Limb (tissue), 2 donors: ENCODE measurements around the gene TMEM235.
"Not testable (repeated sequence)": the region's sequence is repeated elsewhere in the genome, so short reads cannot be mapped to it uniquely, and the experiment has no call there.

Experiments used
- DNase-seq, 2 donors: peaks; one replicate each; pipeline ENCODE4 v3.0.0-alpha.2; 2016; ENCODE audit errors: extremely low spot score in 2 of 2

TMEM235 gene

GRCh38 chr17:78219396-78220150 lies 11.9 kb upstream of the TMEM235 start:
- no peak for DNase-seq

- DNase-seq: no peak
Measured at GRCh38 chr17:78223061-78223460, 8.4 kb upstream of the TMEM235 start.

GRCh38 chr17:78223765-78224164 lies 7.7 kb upstream of the TMEM235 start:
- DNase-seq: no peak

- DNase-seq: no peak
Measured at GRCh38 chr17:78224231-78225087, 7.0 kb upstream of the TMEM235 start.

- no peak for DNase-seq
Measured at GRCh38 chr17:78225088-78225865, 6.2 kb upstream of the TMEM235 start.

- DNase-seq: no peak
Measured at GRCh38 chr17:78226055-78226758, 5.2 kb upstream of the TMEM235 start.

GRCh38 chr17:78226759-78227454 lies 4.5 kb upstream of the TMEM235 start:
- no peak for DNase-seq

GRCh38 chr17:78227455-78227916 lies 3.9 kb upstream of the TMEM235 start:
- DNase-seq: no peak

GRCh38 chr17:78228176-78228575 lies 3.3 kb upstream of the TMEM235 start:
- DNase-seq: no peak

- no peak for DNase-seq
Measured at GRCh38 chr17:78230252-78230962, 1.0 kb upstream of the TMEM235 start.

GRCh38 chr17:78231991-78232858 lies 794 bp downstream of the TMEM235 start:
- peak in 1 of 2 donors; percentile 46 for DNase-seq

- DNase-seq: no peak
Measured at GRCh38 chr17:78232859-78233173, 1.4 kb downstream of the TMEM235 start.

- DNase-seq: no peak
Measured at GRCh38 chr17:78233678-78234077, 2.2 kb downstream of the TMEM235 start.

- DNase-seq: no peak
Measured at GRCh38 chr17:78234261-78234865, 2.9 kb downstream of the TMEM235 start.

- DNase-seq: not testable (repeated sequence)
Measured at GRCh38 chr17:78235022-78235421, 3.6 kb downstream of the TMEM235 start.

- no peak for DNase-seq
Measured at GRCh38 chr17:78235885-78236284, 4.5 kb downstream of the TMEM235 start.

- no peak for DNase-seq
Measured at GRCh38 chr17:78236362-78237127, 5.1 kb downstream of the TMEM235 start.
